ENCODE measurements around the gene FMNL2.

Gene FMNL2

GRCh38 chr2:152496371-152496770, 161.4 kb downstream of the FMNL2 start:
- no peak overlapping the region for H3K27ac ChIP-seq
- no peak for TF ChIP-seq ZFX (IDR thresholded peaks at IDR 0.05; ENCODE audit: borderline replicate concordance)
- TF ChIP-seq, protein P1, sequence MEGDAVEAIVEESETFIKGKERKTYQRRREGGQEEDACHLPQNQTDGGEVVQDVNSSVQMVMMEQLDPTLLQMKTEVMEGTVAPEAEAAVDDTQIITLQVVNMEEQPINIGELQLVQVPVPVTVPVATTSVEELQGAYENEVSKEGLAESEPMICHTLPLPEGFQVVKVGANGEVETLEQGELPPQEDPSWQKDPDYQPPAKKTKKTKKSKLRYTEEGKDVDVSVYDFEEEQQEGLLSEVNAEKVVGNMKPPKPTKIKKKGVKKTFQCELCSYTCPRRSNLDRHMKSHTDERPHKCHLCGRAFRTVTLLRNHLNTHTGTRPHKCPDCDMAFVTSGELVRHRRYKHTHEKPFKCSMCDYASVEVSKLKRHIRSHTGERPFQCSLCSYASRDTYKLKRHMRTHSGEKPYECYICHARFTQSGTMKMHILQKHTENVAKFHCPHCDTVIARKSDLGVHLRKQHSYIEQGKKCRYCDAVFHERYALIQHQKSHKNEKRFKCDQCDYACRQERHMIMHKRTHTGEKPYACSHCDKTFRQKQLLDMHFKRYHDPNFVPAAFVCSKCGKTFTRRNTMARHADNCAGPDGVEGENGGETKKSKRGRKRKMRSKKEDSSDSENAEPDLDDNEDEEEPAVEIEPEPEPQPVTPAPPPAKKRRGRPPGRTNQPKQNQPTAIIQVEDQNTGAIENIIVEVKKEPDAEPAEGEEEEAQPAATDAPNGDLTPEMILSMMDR (IDR thresholded peaks at IDR 0.05), result no peak

DNA sequence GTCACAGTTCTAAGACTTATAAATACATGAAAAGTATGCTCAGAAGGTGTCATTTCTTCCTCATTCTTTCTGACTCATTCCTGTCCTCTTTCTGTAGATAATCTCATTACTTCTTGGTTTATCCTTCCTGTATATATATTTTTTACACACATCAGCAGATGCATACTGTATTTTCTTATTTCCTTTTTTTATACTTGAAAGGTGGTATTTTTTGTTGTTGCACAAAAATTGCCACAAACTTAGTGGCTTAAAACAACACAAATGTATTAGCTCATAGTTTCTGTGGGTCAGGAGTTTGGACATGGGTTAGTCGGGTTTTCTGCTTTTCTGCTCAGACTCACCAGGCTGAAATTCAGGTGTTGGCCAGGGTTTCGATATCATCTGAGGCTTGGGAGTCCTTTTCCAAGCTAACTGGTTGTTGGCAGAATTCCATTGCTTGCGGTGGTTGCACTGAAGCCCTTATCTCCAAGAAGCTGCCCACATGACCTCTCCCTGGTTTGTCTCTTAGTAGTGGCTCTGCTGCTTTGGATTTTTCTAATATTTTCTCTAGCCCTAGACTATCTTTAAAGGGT, 162.6 kb downstream of the FMNL2 start:
- TF ChIP-seq, protein P1 (IDR thresholded peaks at IDR 0.05), result no peak
- no peak for TF ChIP-seq ZFX (IDR thresholded peaks at IDR 0.05; ENCODE audit: borderline replicate concordance)
- H3K27ac ChIP-seq, result no peak overlapping the region

DNA sequence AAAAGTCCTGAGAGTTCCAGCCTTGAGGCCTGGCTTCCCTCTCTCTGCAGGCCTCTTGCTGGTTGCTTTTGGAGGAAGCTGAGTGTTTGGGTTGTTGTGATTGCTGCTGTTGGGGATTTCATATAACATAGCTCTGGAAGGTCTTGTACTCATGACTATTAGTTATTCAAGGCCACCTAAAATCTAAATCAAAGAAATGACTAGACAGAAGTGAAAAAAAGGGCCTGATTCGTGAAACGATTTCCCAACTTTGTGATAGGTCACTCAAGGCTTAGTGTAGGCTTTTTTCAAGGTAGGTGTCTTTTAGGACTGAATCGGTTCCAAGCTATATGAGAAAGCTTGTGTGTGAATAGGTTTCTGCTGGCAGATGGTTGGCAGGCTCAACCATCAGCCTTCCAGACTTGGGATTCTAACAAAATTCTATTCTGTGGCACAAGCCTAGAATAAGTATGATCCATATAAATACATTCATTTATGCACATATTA, 164.4 kb downstream of the FMNL2 start:
- H3K27ac ChIP-seq, result no peak overlapping the region
- TF ChIP-seq, protein P1 (IDR thresholded peaks at IDR 0.05), result no peak
- TF ChIP-seq ZFX (IDR thresholded peaks at IDR 0.05; ENCODE audit: borderline replicate concordance), result no peak

GRCh38 chr2:152499896-152500735, 165.1 kb downstream of the FMNL2 start:
- TF ChIP-seq, protein P1 (IDR thresholded peaks at IDR 0.05), result no peak
- TF ChIP-seq ZFX (IDR thresholded peaks at IDR 0.05; ENCODE audit: borderline replicate concordance), result no peak
- H3K27ac ChIP-seq, result no peak overlapping the region

DNA sequence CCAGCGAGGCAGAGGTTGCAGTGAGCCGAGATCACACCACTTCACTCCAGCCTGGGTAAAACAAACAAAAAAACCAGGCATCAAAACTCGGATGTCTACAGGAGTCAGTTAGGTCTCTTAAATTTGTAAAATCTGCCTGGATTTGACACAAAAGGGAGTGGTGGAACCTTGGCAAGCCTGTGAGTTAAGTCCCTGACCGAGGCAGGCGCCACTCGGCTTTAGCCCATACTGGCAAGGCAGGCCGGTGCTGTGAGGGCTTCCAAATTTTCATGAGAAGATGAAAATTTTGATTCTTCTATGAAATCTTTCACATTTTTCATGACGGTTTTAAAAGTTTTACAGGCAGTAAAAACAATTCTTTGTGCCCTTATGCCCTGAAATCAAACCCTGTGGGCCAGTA, 165.8 kb downstream of the FMNL2 start:
- TF ChIP-seq, protein P1 (IDR thresholded peaks at IDR 0.05), result no peak
- no peak for TF ChIP-seq ZFX (IDR thresholded peaks at IDR 0.05; ENCODE audit: borderline replicate concordance)
- no peak overlapping the region for H3K27ac ChIP-seq

GRCh38 chr2:152501666-152502065, 166.7 kb downstream of the FMNL2 start:
- TF ChIP-seq, protein P1 (IDR thresholded peaks at IDR 0.05), result no peak
- no peak for TF ChIP-seq ZFX (IDR thresholded peaks at IDR 0.05; ENCODE audit: borderline replicate concordance)
- H3K27ac ChIP-seq, result no peak overlapping the region

- no peak for TF ChIP-seq ZFX (IDR thresholded peaks at IDR 0.05; ENCODE audit: borderline replicate concordance)
- TF ChIP-seq, protein P1 (IDR thresholded peaks at IDR 0.05), result no peak
- H3K27ac ChIP-seq, result no peak overlapping the region
Measured at GRCh38 chr2:152504618-152505017, 169.6 kb downstream of the FMNL2 start.
